AG04450 (cell line): ENCODE data around the gene CUL4B. TPM values are rescaled to one million over a fixed set of nuclear protein-coding genes. Genes with fewer than 3 reads are reported as not detected.

Source experiments
- CTCF ChIA-PET: fragments of 300-600, 350-600 bp; formaldehyde crosslinking; extraction: SDS; loops from one replicate; lab custom pipeline; 2022; ENCODE audit warnings: antibody characterized with exemption, inconsistent platforms; lab: Charles Lee
- POLR2A ChIA-PET: fragments of 350-600 bp; formaldehyde crosslinking; extraction: SDS; loops from one replicate; lab custom pipeline; 2021; ENCODE audit warnings: antibody characterized with exemption, inconsistent platforms; lab: Yijun Ruan, JAX
- DNase-seq: peaks from one replicate; pipeline ENCODE4 v3.0.0-alpha.2; 2011; ENCODE audit warnings: low read depth, low spot score
- H3K27ac ChIP-seq: one replicate; pipeline ENCODE4 v1.5.1; 2012; ENCODE audit warnings: low read depth, low read length, control low read depth
- H3K27me3 ChIP-seq: one replicate; pipeline ENCODE4 v1.6.0; 2012; ENCODE audit warnings: low read length; ENCODE audit not compliant: control insufficient read depth, insufficient read depth
- H3K4me3 ChIP-seq: 2 replicates; pipeline ENCODE4 v1.5.1; 2011; ENCODE audit warnings: mild to moderate bottlenecking, low read depth, low read length, control low read depth
- H3K9me3 ChIP-seq: 2 replicates; pipeline ENCODE4 v1.5.1; 2012; ENCODE audit warnings: low read length; ENCODE audit not compliant: control insufficient read depth, insufficient read depth
- polyA plus RNA-seq: library from polyadenylated mRNA; depleted of rRNA; stranded (reverse); fragments of >200 nt; gene quantifications from 2 replicates; pipeline ENCODE4 v1.2.3, GENCODE V29; 2011
- TF ChIP-seq, protein P1 (sequence below): IDR thresholded peaks from 2 replicates; pipeline ENCODE4 v1.5.1; 2011; ENCODE audit warnings: low read depth, low read length, control low read depth, inconsistent platforms

The CUL4B gene
- polyA plus RNA-seq, 1 experiment = 64.5 TPM

- H3K9me3 ChIP-seq = no peaks in the 10 kb centered on the region
- H3K27me3 ChIP-seq = no peaks in the 10 kb centered on the region
- ChIA-PET POLR2A (no interaction called here), CTCF (interaction anchor here (0.7 kb wide), 1 partner anchor 79 kb away, joined by 3 read pairs; no protein-coding TSS in a partner anchor)
- DNase-seq = no peak
- H3K4me3 ChIP-seq = no peak overlapping the region
- TF ChIP-seq, protein P1, sequence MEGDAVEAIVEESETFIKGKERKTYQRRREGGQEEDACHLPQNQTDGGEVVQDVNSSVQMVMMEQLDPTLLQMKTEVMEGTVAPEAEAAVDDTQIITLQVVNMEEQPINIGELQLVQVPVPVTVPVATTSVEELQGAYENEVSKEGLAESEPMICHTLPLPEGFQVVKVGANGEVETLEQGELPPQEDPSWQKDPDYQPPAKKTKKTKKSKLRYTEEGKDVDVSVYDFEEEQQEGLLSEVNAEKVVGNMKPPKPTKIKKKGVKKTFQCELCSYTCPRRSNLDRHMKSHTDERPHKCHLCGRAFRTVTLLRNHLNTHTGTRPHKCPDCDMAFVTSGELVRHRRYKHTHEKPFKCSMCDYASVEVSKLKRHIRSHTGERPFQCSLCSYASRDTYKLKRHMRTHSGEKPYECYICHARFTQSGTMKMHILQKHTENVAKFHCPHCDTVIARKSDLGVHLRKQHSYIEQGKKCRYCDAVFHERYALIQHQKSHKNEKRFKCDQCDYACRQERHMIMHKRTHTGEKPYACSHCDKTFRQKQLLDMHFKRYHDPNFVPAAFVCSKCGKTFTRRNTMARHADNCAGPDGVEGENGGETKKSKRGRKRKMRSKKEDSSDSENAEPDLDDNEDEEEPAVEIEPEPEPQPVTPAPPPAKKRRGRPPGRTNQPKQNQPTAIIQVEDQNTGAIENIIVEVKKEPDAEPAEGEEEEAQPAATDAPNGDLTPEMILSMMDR = no peak
- H3K27ac ChIP-seq = no peak overlapping the region
Measured at GRCh38 chrX:120566817-120567216, 6.1 kb upstream of the CUL4B start.

- no peak for DNase-seq
- no peaks in the 10 kb centered on the region for H3K9me3 ChIP-seq
- no peak overlapping the region for H3K27ac ChIP-seq
- no peaks in the 10 kb centered on the region for H3K27me3 ChIP-seq
- ChIA-PET CTCF (no interaction called here), POLR2A (no interaction called here)
- no peak overlapping the region for H3K4me3 ChIP-seq
- TF ChIP-seq, protein P1 = no peak
Measured at GRCh38 chrX:120564925-120565324, 4.2 kb upstream of the CUL4B start.

DNA sequence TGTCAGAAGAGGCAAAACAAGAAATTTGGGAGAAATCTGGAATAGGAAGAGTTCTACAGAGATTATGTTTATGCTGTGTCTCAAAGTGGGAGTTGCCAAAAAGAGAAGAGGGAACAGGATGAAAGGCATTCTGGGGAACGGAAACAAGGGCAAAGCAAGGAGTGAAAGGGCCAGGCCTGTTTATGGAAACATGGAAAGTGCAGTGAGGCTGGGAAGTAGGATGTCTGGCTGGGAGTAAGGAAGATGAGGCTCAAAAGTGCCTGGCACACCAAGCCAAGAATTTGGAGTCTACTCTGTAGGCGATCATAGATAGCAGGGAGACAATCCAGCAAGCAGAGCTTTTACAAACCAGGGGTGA is 1.8 kb upstream of the CUL4B start:
- POLR2A ChIA-PET = no interaction called here

DNA sequence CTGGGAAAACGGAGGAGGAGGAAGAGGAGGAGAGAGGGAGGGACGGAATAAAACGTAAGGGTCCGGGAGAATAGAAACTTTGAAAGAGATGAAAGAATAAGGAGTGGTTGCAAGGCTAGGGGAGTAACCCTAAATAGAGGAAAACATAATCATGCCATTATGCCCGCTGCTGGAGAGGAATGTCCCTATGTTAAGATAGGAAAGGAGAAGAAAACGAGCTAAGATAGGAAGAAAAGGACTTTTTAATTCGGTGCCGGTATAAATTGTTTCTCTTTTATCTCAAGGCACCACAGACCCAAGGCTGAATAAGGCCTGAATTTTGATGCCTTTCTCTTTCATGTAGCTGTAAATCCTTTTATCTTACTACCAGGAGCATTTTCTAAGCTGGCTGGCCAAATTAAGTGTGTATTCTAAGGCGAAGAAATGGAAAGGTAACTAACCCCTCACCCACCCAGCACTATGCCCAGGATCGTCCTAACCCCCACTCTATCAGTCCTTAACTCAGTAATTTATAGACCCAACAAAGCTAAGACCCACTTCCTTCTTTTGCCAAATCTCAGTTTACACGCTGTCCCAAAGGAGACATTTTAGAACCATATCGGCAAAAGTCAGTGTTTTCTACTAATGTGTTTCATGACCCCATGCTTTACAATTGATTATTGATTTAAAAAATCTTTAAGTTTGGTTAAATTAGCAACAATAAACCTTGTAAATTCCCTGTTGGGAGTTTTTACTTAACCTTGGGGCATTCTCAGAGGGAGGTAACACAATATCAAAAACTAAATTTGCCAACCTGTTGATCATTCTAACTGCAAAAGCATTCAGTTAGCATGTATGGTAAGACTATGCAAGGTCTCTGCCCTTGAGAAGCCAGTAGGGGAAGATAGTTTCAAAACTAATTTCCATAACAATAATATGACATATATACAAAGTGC is 1.1 kb upstream of the CUL4B start:
- Histone ChIP-seq H3K27me3 (no peaks in the 10 kb centered on the region), H3K27ac (peak overlapping the region; percentile 99), H3K4me3 (peak overlapping the region; percentile 66), H3K9me3 (no peaks in the 10 kb centered on the region)
- ChIA-PET POLR2A (interaction anchor here (0.6 to 2.6 kb wide), 5 partner anchors 12 to 257 kb away, joined by 3 to 39 read pairs (median 4); partner anchors contain the start of genes C1GALT1C1 and MCTS1), CTCF (interaction anchor here (0.6 to 0.8 kb wide), 2 partner anchors 41 to 42 kb away, joined by 3 to 5 read pairs; no protein-coding TSS in a partner anchor)
- no peak for DNase-seq
- TF ChIP-seq, protein P1 = no peak

More for the DNA sequence above, 1.8 kb upstream of the CUL4B start:
- Histone ChIP-seq H3K4me3 (no peak overlapping the region), H3K9me3 (no peaks in the 10 kb centered on the region), H3K27ac (no peak overlapping the region), H3K27me3 (no peaks in the 10 kb centered on the region)
- TF ChIP-seq, protein P1 = no peak
- CTCF ChIA-PET = no interaction called here
- DNase-seq = no peak

- no peak for DNase-seq
- Histone ChIP-seq H3K27ac (peak overlapping the region; percentile 99), H3K4me3 (peak overlapping the region; percentile 76), H3K9me3 (no peaks in the 10 kb centered on the region), H3K27me3 (no peaks in the 10 kb centered on the region)
- TF ChIP-seq, protein P1 = no peak
- POLR2A ChIA-PET = interaction anchor here (0.6 to 2.6 kb wide), 4 partner anchors 10 to 46 kb away, joined by 6 to 39 read pairs (median 12); partner anchors contain the start of gene MCTS1
- CTCF ChIA-PET = no interaction called here
Measured at GRCh38 chrX:120560405-120560841, 339 bp downstream of the CUL4B start.
